Astrocyte (in vitro differentiated cells and primary cell): ENCODE measurements around the gene NOC2L.

ENCODE experiments used
- CTCF ChIP-seq: IDR thresholded peaks from 2 replicates; pipeline ENCODE4 v1.5.1; 2011; ENCODE audit warnings: low read depth, mild to moderate bottlenecking, inconsistent platforms, low read length, moderate library complexity; ENCODE audit not compliant: insufficient read depth
- EZH2 ChIP-seq: IDR thresholded peaks from 2 replicates; pipeline ENCODE4 v1.6.1; 2012; ENCODE audit warnings: mild to moderate bottlenecking, low read length, inconsistent platforms; ENCODE audit not compliant: insufficient read depth

DNA sequence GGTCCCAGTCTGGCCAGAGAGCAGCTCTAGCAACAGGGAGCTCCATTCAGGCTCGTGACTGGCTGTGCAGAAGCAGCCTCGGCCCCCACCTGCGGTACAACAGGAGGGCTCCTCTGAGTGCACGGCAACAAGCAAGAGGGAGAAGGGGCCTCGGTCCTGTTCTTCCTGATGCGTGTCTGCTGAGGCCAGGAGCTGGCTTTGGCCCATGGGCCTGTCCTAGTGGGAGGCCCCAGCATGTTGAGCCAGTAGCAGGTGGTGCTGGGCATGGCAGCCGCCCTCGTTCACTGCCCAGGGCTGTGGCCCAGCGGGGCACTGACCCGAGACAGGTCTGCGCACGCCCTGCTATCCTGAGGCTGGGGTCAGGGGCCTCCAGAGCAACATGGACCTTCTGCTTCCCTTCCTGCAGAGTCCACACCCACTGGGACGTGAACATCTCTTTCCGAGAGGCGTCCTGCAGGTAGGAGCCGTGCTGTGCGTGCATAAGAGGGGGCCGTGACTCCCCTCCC lies 28.4 kb downstream of the NOC2L start:
- TF ChIP-seq CTCF (no peak), EZH2 (no peak)
